Measurements from ENCODE around the gene BCKDHA.

GRCh38 chr19:41352279-41352608, 45.4 kb upstream of the BCKDHA start:
- TF ChIP-seq CTCF (IDR thresholded peaks at IDR 0.05; ENCODE audit: borderline replicate concordance, extremely low read depth, low read length, poor library complexity, severe bottlenecking): no peak
- TF ChIP-seq EZH2 (IDR thresholded peaks at IDR 0.05; ENCODE audit: borderline replicate concordance, low read depth, low read length, severe bottlenecking): no peak
